Gastroesophageal sphincter (tissue), 4 donors: Measurements from ENCODE around the gene DUOXA1. TPM values are rescaled to one million over a fixed set of nuclear protein-coding genes. Genes with fewer than 3 reads are reported as not detected.

ENCODE experiments used
- ATAC-seq: fragments of 150-250 bp; one replicate; pipeline ENCODE4 v1.9.1; 2016; ENCODE audit warnings: mild to moderate bottlenecking, moderate library complexity
- H3K27ac ChIP-seq, 4 donors: fragments of 200-600 bp; sonication (generic) in 3 of 4; 1 replicate in 3 of 4; 2 replicates in 1 of 4; pipeline ENCODE4 v1.5.1; 2016 to 2019
- H3K27me3 ChIP-seq: fragments of 200-600 bp; sonication (generic); one replicate; pipeline ENCODE4 v1.5.1; 2019
- H3K36me3 ChIP-seq, 2 donors: fragments of 200-600 bp; sonication (generic); one replicate each; pipeline ENCODE4 v1.5.1; 2019; ENCODE audit warnings: control low read depth in 1 of 2
- H3K4me1 ChIP-seq, 3 donors: fragments of 200-600 bp; sonication (generic); 1 replicate in 2 of 3; 2 replicates in 1 of 3; pipeline ENCODE4 v1.5.1; 2016 to 2019; ENCODE audit warnings: control low read depth in 2 of 3
- H3K4me3 ChIP-seq, 2 donors: fragments of 200-600 bp; sonication (generic); one replicate each; pipeline ENCODE4 v1.5.1; 2019; ENCODE audit warnings: mild to moderate bottlenecking in 1 of 2, moderate library complexity in 1 of 2
- H3K9me3 ChIP-seq, 3 donors: fragments of 200-600 bp; sonication (generic); one replicate each; pipeline ENCODE4 v1.5.1; 2017 to 2019; ENCODE audit warnings: control low read depth in 2 of 3
- EP300 ChIP-seq: sonication (generic); formaldehyde crosslinking; IDR thresholded peaks from one replicate; pipeline ENCODE4 v1.6.1; 2017; ENCODE audit warnings: antibody characterized with exemption, mild to moderate bottlenecking
- POLR2A ChIP-seq, 2 donors: fragments of 450-650 bp; IDR thresholded peaks; one replicate each; pipeline ENCODE4 v1.6.1; 2017; ENCODE audit warnings: antibody characterized with exemption in 2 of 2, mild to moderate bottlenecking in 2 of 2, moderate library complexity in 1 of 2
- POLR2AphosphoS5 ChIP-seq: sonication (generic); formaldehyde crosslinking; IDR thresholded peaks from one replicate; pipeline ENCODE4 v1.6.1; 2017; ENCODE audit warnings: antibody characterized with exemption
- WGBS, 2 donors: methylation state at CpG; one replicate each; pipeline ENCODE4 v1.1.5; 2018; ENCODE audit warnings: low coverage in 1 of 2; 5-methylcytosine and 5-hydroxymethylcytosine counted together
- total RNA-seq, 4 donors: library from RNA; depleted of rRNA; stranded (reverse); fragments of >200 nt; gene quantifications; one replicate each; pipeline ENCODE4 v1.1.0, GENCODE V29; 2016
- TF ChIP-seq, protein P1 (sequence below), 4 experiments: fragments of 200-600 bp in 2 of 4; fragments of 450-650 bp in 2 of 4; sonication (generic) in 1 of 4; IDR thresholded peaks; one replicate each; pipeline ENCODE4 v1.5.1; 2017 to 2019; ENCODE audit warnings: antibody characterized with exemption in 4 of 4, mild to moderate bottlenecking in 2 of 4, moderate library complexity in 2 of 4

The DUOXA1 gene
- total RNA-seq, 4 donors from 2014 or later = 0.67 to 1.7 (median 1.7) TPM; not detected in 1

DNA sequence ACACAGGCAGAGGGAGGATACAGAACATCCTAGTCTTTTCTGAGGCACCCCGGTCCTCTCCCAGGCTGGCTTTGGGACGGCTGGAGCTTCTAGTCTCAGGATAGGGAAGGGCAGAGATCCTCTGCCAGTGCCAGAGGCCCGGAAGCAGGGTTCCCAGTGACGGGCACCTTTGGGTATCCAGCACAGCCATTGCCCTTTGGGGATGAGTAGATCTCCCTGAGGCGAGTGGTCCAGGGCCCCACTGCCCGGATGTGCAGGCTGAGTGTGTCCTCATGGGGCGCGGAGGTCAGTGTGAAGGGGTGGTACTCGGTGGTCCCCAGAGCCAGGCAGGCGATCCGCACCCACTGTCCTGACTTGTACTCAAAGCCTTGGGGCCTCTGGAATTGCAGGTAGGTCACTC is 34.0 kb downstream of the DUOXA1 start:
- no peaks in the 10 kb centered on the region for H3K36me3 ChIP-seq
- H3K9me3 ChIP-seq = no peaks in the 10 kb centered on the region
- peaks cover 15% of the 10 kb centered on the region for H3K27me3 ChIP-seq
- H3K4me3 ChIP-seq = no peak overlapping the region
- H3K4me1 ChIP-seq = no peaks in the 10 kb centered on the region
- no peak for TF ChIP-seq POLR2AphosphoS5
- TF ChIP-seq, protein P1, sequence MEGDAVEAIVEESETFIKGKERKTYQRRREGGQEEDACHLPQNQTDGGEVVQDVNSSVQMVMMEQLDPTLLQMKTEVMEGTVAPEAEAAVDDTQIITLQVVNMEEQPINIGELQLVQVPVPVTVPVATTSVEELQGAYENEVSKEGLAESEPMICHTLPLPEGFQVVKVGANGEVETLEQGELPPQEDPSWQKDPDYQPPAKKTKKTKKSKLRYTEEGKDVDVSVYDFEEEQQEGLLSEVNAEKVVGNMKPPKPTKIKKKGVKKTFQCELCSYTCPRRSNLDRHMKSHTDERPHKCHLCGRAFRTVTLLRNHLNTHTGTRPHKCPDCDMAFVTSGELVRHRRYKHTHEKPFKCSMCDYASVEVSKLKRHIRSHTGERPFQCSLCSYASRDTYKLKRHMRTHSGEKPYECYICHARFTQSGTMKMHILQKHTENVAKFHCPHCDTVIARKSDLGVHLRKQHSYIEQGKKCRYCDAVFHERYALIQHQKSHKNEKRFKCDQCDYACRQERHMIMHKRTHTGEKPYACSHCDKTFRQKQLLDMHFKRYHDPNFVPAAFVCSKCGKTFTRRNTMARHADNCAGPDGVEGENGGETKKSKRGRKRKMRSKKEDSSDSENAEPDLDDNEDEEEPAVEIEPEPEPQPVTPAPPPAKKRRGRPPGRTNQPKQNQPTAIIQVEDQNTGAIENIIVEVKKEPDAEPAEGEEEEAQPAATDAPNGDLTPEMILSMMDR (IDR thresholded peaks at IDR 0.05) = no peak
- TF ChIP-seq EP300 = no peak
- no peak for TF ChIP-seq POLR2A (IDR thresholded peaks at IDR 0.05)
- ATAC-seq = no peak
- 80 to 100% methylated on average over 1 to 2 of the region's 11 CpGs for WGBS, 2 donors
- H3K27ac ChIP-seq = no peak overlapping the region

DNA sequence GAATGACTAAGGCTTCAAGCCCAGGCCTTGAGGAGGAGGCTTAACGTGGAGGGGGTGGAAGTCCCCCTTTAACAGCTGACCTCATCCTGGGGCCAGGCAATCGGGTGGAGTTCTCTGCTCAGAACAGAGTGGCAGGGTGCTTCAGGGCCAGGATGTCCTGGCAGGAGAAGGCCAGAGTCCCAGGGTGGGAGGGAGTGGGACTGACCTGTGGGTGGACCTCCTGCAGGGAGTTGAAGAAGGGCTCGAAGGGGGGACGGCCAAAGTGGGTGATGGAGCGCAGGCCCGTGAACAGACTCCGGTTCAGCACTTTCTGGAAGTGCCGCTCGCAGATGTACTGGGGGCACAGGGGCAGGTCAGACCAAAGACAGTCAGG is 35.3 kb downstream of the DUOXA1 start:
- 7 to 82% methylated on average over 2 to 3 of the region's 9 CpGs for WGBS, 2 donors
- ATAC-seq = no peak
- TF ChIP-seq POLR2AphosphoS5 = no peak
- TF ChIP-seq, protein P1 (IDR thresholded peaks at IDR 0.05) = no peak
- no peak for TF ChIP-seq POLR2A (IDR thresholded peaks at IDR 0.05)
- no peak for TF ChIP-seq EP300

DNA sequence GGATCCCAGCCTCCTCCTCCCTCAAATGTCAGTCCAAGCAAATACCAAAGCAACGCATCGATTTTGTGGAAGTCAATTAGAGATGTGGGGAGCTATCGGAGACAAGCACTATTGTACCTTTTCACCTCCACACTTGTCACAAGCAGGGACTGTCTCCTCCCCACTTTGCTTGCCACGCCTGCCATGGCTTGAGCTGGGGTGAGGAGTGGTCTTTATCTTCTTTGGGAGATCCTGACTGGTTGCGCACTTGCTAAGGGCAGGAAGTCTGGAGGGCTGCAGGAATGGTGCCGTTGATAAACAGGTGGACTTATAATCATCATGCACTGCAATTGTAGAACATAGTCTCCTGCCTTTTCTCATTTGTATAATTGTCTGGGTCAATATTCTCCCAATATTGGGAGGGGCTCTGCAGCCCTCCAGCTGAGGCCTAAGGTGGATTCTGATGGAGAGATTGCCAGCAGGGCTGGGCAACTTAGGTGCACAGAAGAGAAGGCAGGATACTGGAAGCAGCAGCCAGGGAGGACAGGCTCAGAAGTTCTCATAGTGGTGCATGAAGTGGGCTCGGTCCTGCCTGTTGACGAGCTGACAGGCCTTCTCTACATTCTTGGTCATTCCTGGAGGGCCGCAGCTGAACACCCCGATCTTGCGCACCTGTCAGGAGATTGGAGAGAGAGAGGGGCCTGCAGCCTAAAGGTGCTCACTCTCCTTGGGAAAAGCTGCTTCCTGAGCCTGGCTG is 35.9 kb downstream of the DUOXA1 start:
- ATAC-seq = no peak
- Histone ChIP-seq H3K27ac (no peak overlapping the region), H3K9me3 (no peaks in the 10 kb centered on the region), H3K27me3 (peaks cover 15% of the 10 kb centered on the region), H3K36me3 (no peaks in the 10 kb centered on the region), H3K4me3 (no peak overlapping the region), H3K4me1 (no peaks in the 10 kb centered on the region)
- 80 to 91% methylated on average over 1 to 4 of the region's 11 CpGs for WGBS, 2 donors
- no peak for TF ChIP-seq EP300
- no peak for TF ChIP-seq POLR2A (IDR thresholded peaks at IDR 0.05)
- TF ChIP-seq, protein P1 (IDR thresholded peaks at IDR 0.05) = no peak
- no peak for TF ChIP-seq POLR2AphosphoS5

More for the DNA sequence above, 35.3 kb downstream of the DUOXA1 start:
- Histone ChIP-seq H3K9me3 (no peaks in the 10 kb centered on the region), H3K27ac (no peak overlapping the region), H3K4me3 (no peak overlapping the region), H3K4me1 (no peaks in the 10 kb centered on the region), H3K36me3 (no peaks in the 10 kb centered on the region), H3K27me3 (peaks cover 15% of the 10 kb centered on the region)

DNA sequence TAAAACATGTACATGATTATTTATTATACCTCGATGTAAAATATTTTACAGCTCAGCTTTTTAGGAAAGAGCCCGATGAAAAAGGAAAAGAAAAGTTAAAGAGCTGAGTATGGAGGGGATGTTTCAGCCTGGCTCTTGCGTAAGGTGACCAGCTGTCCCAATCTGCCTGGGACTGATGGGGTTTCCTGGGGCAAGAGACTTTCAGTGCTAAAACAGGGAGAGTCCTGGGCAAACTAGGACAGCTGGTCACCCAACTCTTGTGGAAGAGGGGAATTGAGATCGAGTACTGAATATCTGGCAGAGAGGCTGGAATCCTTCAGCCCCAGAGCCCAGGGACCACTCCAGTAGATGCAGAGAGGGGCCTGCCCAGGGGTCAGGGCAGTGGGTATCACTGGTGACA is 36.7 kb downstream of the DUOXA1 start:
- Histone ChIP-seq H3K27ac (no peak overlapping the region), H3K27me3 (peaks cover 20% of the 10 kb centered on the region), H3K9me3 (no peaks in the 10 kb centered on the region), H3K4me3 (no peak overlapping the region), H3K4me1 (no peaks in the 10 kb centered on the region), H3K36me3 (no peaks in the 10 kb centered on the region)
- no peak for TF ChIP-seq EP300
- no peak for TF ChIP-seq POLR2AphosphoS5
- TF ChIP-seq, protein P1 (IDR thresholded peaks at IDR 0.05) = no peak
- no peak for TF ChIP-seq POLR2A (IDR thresholded peaks at IDR 0.05)
- no peak for ATAC-seq
- 60 to 86% methylated on average over 3 to 4 of the region's 4 CpGs for whole genome bisulfite sequencing, 2 donors

DNA sequence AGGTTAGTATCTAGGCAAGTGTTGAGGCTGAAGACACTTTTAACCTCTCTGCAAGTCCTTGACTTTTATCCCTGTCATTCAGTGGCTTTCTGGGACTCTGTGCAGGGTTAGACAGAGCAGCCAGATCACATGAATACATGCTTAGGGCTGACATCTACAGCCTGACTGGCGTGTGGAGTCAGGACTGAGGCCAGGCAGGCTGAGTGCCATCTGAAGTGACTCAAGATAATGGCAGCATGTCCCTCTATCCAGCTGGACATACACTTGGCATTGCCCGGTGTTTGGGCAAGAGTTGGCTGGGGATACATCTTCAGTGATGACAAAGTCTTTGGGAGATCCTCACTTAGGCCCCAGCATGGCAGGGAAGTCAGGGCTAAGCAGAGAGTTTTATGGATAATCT is 38.1 kb downstream of the DUOXA1 start:
- no peak for TF ChIP-seq EP300
- TF ChIP-seq, protein P1 (IDR thresholded peaks at IDR 0.05) = no peak
- no peak for TF ChIP-seq POLR2AphosphoS5
- no peak for TF ChIP-seq POLR2A (IDR thresholded peaks at IDR 0.05)
- no peak for ATAC-seq
- no peak overlapping the region for H3K27ac ChIP-seq

More for the DNA sequence above, 38.1 kb downstream of the DUOXA1 start:
- Histone ChIP-seq H3K27me3 (peaks cover 28% of the 10 kb centered on the region), H3K9me3 (no peaks in the 10 kb centered on the region), H3K4me3 (no peak overlapping the region), H3K4me1 (no peaks in the 10 kb centered on the region), H3K36me3 (no peaks in the 10 kb centered on the region)
- WGBS, 2 donors = no CpG with 5 or more reads among the region's 2 CpGs
